NCI-H524 treated with DMSO at 0.1 percent for 48 hours (cell line): ENCODE measurements around the gene CRADD.
"Not testable (repeated sequence)": the region's sequence is repeated elsewhere in the genome, so short reads cannot be mapped to it uniquely, and the experiment has no call there.

Experiments used
- DNase-seq: peaks from one replicate; lab custom pipeline; 2025; lab: John Stamatoyannopoulos, UW

CRADD gene

GRCh38 chr12:93873561-93873960 is 196.4 kb downstream of the CRADD start:
- no peak for DNase-seq

GRCh38 chr12:93875157-93875556 is 198.0 kb downstream of the CRADD start:
- DNase-seq: no peak

- DNase-seq: no peak
Observed at GRCh38 chr12:93876360-93876759, 199.2 kb downstream of the CRADD start.

GRCh38 chr12:93877446-93877845 is 200.3 kb downstream of the CRADD start:
- peak; percentile 10 for DNase-seq

GRCh38 chr12:93879476-93880421 is 202.6 kb downstream of the CRADD start:
- no peak for DNase-seq

- DNase-seq: no peak
Observed at GRCh38 chr12:93880853-93881522, 203.8 kb downstream of the CRADD start.

GRCh38 chr12:93882763-93883162 is 205.6 kb downstream of the CRADD start:
- no peak for DNase-seq

GRCh38 chr12:93883436-93884154 is 206.4 kb downstream of the CRADD start:
- DNase-seq: no peak

GRCh38 chr12:93884794-93885460 is 207.8 kb downstream of the CRADD start:
- no peak for DNase-seq

- DNase-seq: not testable (repeated sequence)
Observed at GRCh38 chr12:93885973-93886532, 208.9 kb downstream of the CRADD start.

GRCh38 chr12:93886533-93887511 is 209.6 kb downstream of the CRADD start:
- DNase-seq: no peak

GRCh38 chr12:93888964-93889363 is 211.8 kb downstream of the CRADD start:
- no peak for DNase-seq

- no peak for DNase-seq
Observed at GRCh38 chr12:93889516-93890212, 212.5 kb downstream of the CRADD start.

GRCh38 chr12:93892423-93893268 is 215.5 kb downstream of the CRADD start:
- DNase-seq: no peak

GRCh38 chr12:93894391-93895088 is 217.4 kb downstream of the CRADD start:
- no peak for DNase-seq

GRCh38 chr12:93895089-93895445 is 217.9 kb downstream of the CRADD start:
- DNase-seq: no peak

- no peak for DNase-seq
Observed at GRCh38 chr12:93896427-93896826, 219.3 kb downstream of the CRADD start.

- no peak for DNase-seq
Observed at GRCh38 chr12:93896952-93897351, 219.8 kb downstream of the CRADD start.
